ENCODE measurements around the gene WDR31.

Gene WDR31

GRCh38 chr9:113289091-113289490 lies 51.0 kb downstream of the WDR31 start:
- TF ChIP-seq ZBTB7A (IDR thresholded peaks at IDR 0.05; ENCODE audit: low read depth), result no peak
- TF ChIP-seq CREB1 (IDR thresholded peaks at IDR 0.05; ENCODE audit: low read depth), result no peak
- TF ChIP-seq USF1 (IDR thresholded peaks at IDR 0.05), result no peak
- TF ChIP-seq EGR1 (IDR thresholded peaks at IDR 0.05), result no peak
- no peak for TF ChIP-seq TEAD4 (IDR thresholded peaks at IDR 0.05)
- TF ChIP-seq YY1 (IDR thresholded peaks at IDR 0.05; ENCODE audit: low read depth), result no peak
- TF ChIP-seq REST (IDR thresholded peaks at IDR 0.05; ENCODE audit: low read depth), result no peak

GRCh38 chr9:113281356-113281755 lies 58.7 kb downstream of the WDR31 start:
- TF ChIP-seq CEBPB (IDR thresholded peaks at IDR 0.05) (no peak), NFIC (IDR thresholded peaks at IDR 0.05) (no peak), MAX (IDR thresholded peaks at IDR 0.05) (no peak), EGR1 (IDR thresholded peaks at IDR 0.05) (no peak), CREB1 (IDR thresholded peaks at IDR 0.05; ENCODE audit: low read depth) (no peak)

- no peak for TF ChIP-seq NFIC (IDR thresholded peaks at IDR 0.05)
- TF ChIP-seq MAX (IDR thresholded peaks at IDR 0.05), result no peak
- TF ChIP-seq RAD21 (IDR thresholded peaks at IDR 0.05; ENCODE audit: low read depth), result no peak
- no peak for TF ChIP-seq EGR1 (IDR thresholded peaks at IDR 0.05)
- no peak for TF ChIP-seq FOXM1 (IDR thresholded peaks at IDR 0.05; ENCODE audit: borderline replicate concordance, low read depth)
Observed at GRCh38 chr9:113278840-113279239, 61.2 kb downstream of the WDR31 start.

- peak; percentile 75 for TF ChIP-seq TCF12 (IDR thresholded peaks at IDR 0.05; ENCODE audit: low read depth)
- no peak for TF ChIP-seq CEBPB (IDR thresholded peaks at IDR 0.05)
- TF ChIP-seq MAX (IDR thresholded peaks at IDR 0.05), result peak; percentile 86
- TF ChIP-seq ZBTB7A (IDR thresholded peaks at IDR 0.05; ENCODE audit: low read depth), result no peak
- peak; percentile 97 for TF ChIP-seq EGR1 (IDR thresholded peaks at IDR 0.05)
- TF ChIP-seq RAD21 (IDR thresholded peaks at IDR 0.05; ENCODE audit: low read depth), result no peak
- TF ChIP-seq NFIC (IDR thresholded peaks at IDR 0.05), result peak; percentile 77
- no peak for TF ChIP-seq FOXM1 (IDR thresholded peaks at IDR 0.05; ENCODE audit: borderline replicate concordance, low read depth)
- no peak for TF ChIP-seq EP300 (IDR thresholded peaks at IDR 0.05; ENCODE audit: borderline replicate concordance)
- peak; percentile 91 for TF ChIP-seq TAF1 (IDR thresholded peaks at IDR 0.05; ENCODE audit: low read depth)
- no peak for TF ChIP-seq REST (IDR thresholded peaks at IDR 0.05; ENCODE audit: low read depth)
- TF ChIP-seq USF1 (IDR thresholded peaks at IDR 0.05), result no peak; the same call in 1 of the 2 replicates
- peak; percentile 88 for TF ChIP-seq YY1 (IDR thresholded peaks at IDR 0.05; ENCODE audit: low read depth)
- peak; percentile 96 for TF ChIP-seq CREB1 (IDR thresholded peaks at IDR 0.05; ENCODE audit: low read depth)
- no peak for TF ChIP-seq TEAD4 (IDR thresholded peaks at IDR 0.05)
Observed at GRCh38 chr9:113275157-113276131, 64.6 kb downstream of the WDR31 start, which contains the start of the genes CDC26 and PRPF4. Gene CDC26, minus strand, starts transcription at chr9:113275572. Its CDS starts 3,065 bp downstream, at chr9:113272507. Gene PRPF4, plus strand, starts transcription at chr9:113275658. Its CDS starts 86 bp downstream, at chr9:113275744.

- peak; percentile 60 for TF ChIP-seq RAD21 (IDR thresholded peaks at IDR 0.05; ENCODE audit: low read depth)
- TF ChIP-seq CREB1 (IDR thresholded peaks at IDR 0.05; ENCODE audit: low read depth), result no peak
Observed at GRCh38 chr9:113274474-113275156, 65.5 kb downstream of the WDR31 start.
